HCT116 (cell line): ENCODE results near the gene VSTM2B. TPM values are rescaled to one million over a fixed set of nuclear protein-coding genes. Genes with fewer than 3 reads are reported as not detected.

Source experiments
- ATAC-seq: fragments of 200-7000 bp; cut with Tn5 transposase; 2 replicates; pipeline ENCODE4 v1.9.1; 2020; ENCODE audit warnings: mild to moderate bottlenecking, moderate library complexity
- BruUV-seq: library from RNA; stranded (reverse); fragments of 400-500 nt; replicated peaks from 2 replicates; lab custom pipeline; 2021; lab: Mats Ljungman, UMichigan
- CTCF ChIA-PET: fragments of 300-600 bp; sonication (Branson Sonifier 250); formaldehyde crosslinking; loops from one replicate; lab custom pipeline; 2021; ENCODE audit warnings: antibody characterized with exemption; lab: Charles Lee
- POLR2A ChIA-PET: fragments of 300-600, 350-600 bp; sonication (Branson Sonifier 250); formaldehyde crosslinking; loops from one replicate; lab custom pipeline; 2021; ENCODE audit warnings: antibody characterized with exemption; lab: Charles Lee
- RAD21 ChIA-PET, 2 experiments: fragments of 300-600 bp; sonication (Branson Sonifier 250); formaldehyde crosslinking; loops; one replicate each; lab custom pipeline; 2023; ENCODE audit warnings: low total read pairs in 2 of 2; ENCODE audit not compliant: uncharacterized antibody in 2 of 2, unreplicated experiment in 2 of 2, low non-redundant PET in 1 of 2; lab: Charles Lee
- DNase-seq: peaks from one replicate; pipeline ENCODE4 v3.0.0-alpha.2; 2010; ENCODE audit warnings: low read depth, low spot score
- H2AFZ ChIP-seq: fragments of 200-600 bp; shearing (Covaris generic), sonication (generic); 2 replicates; pipeline ENCODE4 v1.6.1; 2017; ENCODE audit warnings: low read depth, mixed run types, mixed read lengths, antibody characterized with exemption, low read length; ENCODE audit not compliant: poor library complexity, severe bottlenecking
- H3K27ac ChIP-seq: 2 replicates; pipeline ENCODE4 v1.5.1; 2012; ENCODE audit warnings: low read depth, low read length
- H3K27me3 ChIP-seq: fragments of 200-600 bp; sonication (generic); 2 replicates; pipeline ENCODE4 v1.6.1; 2016; ENCODE audit warnings: mixed run types, low read length, mixed read lengths; ENCODE audit not compliant: insufficient read depth
- H3K36me3 ChIP-seq, 2 experiments: fragments of 200-500 bp in 1 of 2; fragments of 200-600 bp in 1 of 2; sonication (Bioruptor generic) in 1 of 2; sonication (generic) in 1 of 2; 2 replicates each; pipeline versions ENCODE4 v1.5.1 to v1.6.1; 2014 to 2016; ENCODE audit warnings: low read length in 2 of 2, inconsistent platforms in 1 of 2, mixed read lengths in 1 of 2, mixed run types in 1 of 2; ENCODE audit not compliant: insufficient read depth in 2 of 2, control insufficient read depth in 1 of 2
- H3K4me1 ChIP-seq, 2 experiments: fragments of 200-600 bp in 1 of 2; sonication (generic) in 1 of 2; 2 replicates each; pipeline versions ENCODE4 v1.5.1 to v1.6.1; 2012 to 2017; ENCODE audit warnings: low read length in 2 of 2, inconsistent platforms in 1 of 2, mild to moderate bottlenecking in 1 of 2, mixed read lengths in 1 of 2, mixed run types in 1 of 2, moderate library complexity in 1 of 2; ENCODE audit not compliant: insufficient read depth in 2 of 2, control insufficient read depth in 1 of 2
- H3K4me2 ChIP-seq: fragments of 200-600 bp; sonication (generic); 2 replicates; pipeline ENCODE4 v1.6.1; 2017; ENCODE audit warnings: mixed run types, low read length, mixed read lengths
- H3K4me3 ChIP-seq, 2 experiments: fragments of 200-600 bp in 1 of 2; sonication (generic) in 1 of 2; replicated peaks in 1 of 2; 2 replicates each; pipeline ENCODE4 v1.5.1; 2011 to 2016; ENCODE audit warnings: low read length in 2 of 2, control low read depth in 1 of 2, low read depth in 1 of 2, mild to moderate bottlenecking in 1 of 2, mixed read lengths in 1 of 2, mixed run types in 1 of 2
- H3K79me2 ChIP-seq: fragments of 200-600 bp; sonication (generic); 2 replicates; pipeline ENCODE4 v1.6.1; 2017; ENCODE audit warnings: mild to moderate bottlenecking, mixed run types, low read length, moderate library complexity, mixed read lengths; ENCODE audit not compliant: insufficient read depth
- H3K9ac ChIP-seq: fragments of 200-600 bp; sonication (generic); 2 replicates; pipeline ENCODE4 v1.6.1; 2016; ENCODE audit warnings: low read length, mixed read lengths
- H3K9me2 ChIP-seq: fragments of 200-600 bp; sonication (generic), shearing (Covaris generic); 2 replicates; pipeline ENCODE4 v1.6.1; 2017; ENCODE audit warnings: mixed run types, mild to moderate bottlenecking, moderate library complexity; ENCODE audit not compliant: insufficient read depth
- H3K9me3 ChIP-seq, 2 experiments: fragments of 200-500 bp in 1 of 2; fragments of 200-600 bp in 1 of 2; sonication (Bioruptor generic) in 1 of 2; sonication (generic) in 1 of 2; 2 replicates each; pipeline ENCODE4 v1.6.1; 2014 to 2017; ENCODE audit warnings: low read length in 2 of 2, mixed read lengths in 2 of 2, inconsistent platforms in 1 of 2, low read depth in 1 of 2, mild to moderate bottlenecking in 1 of 2, mixed run types in 1 of 2, moderate library complexity in 1 of 2; ENCODE audit not compliant: control insufficient read depth in 1 of 2, insufficient read depth in 1 of 2
- H4K20me1 ChIP-seq: fragments of 200-600 bp; sonication (generic), shearing (Covaris generic); 2 replicates; pipeline ENCODE4 v1.6.1; 2017; ENCODE audit warnings: mixed run types, mild to moderate bottlenecking, moderate library complexity; ENCODE audit not compliant: insufficient read depth
- CBX3 ChIP-seq: IDR thresholded peaks from 2 replicates; pipeline ENCODE4 v1.6.1; 2012; ENCODE audit warnings: low read depth
- EGR1 ChIP-seq: IDR thresholded peaks from 2 replicates; pipeline ENCODE4 v1.6.1; 2012; ENCODE audit warnings: low read depth
- EZH2 ChIP-seq: fragments of 200-600 bp; sonication (generic); IDR thresholded peaks from 2 replicates; pipeline ENCODE4 v1.6.1; 2017; ENCODE audit warnings: antibody characterized with exemption, mixed run types
- EZH2phosphoT487 ChIP-seq: fragments of 200-600 bp; IDR thresholded peaks from 2 replicates; pipeline ENCODE4 v1.6.1; 2018; ENCODE audit warnings: antibody characterized with exemption, borderline replicate concordance
- FOSL1 ChIP-seq: IDR thresholded peaks from 2 replicates; pipeline ENCODE4 v1.6.1; 2012; ENCODE audit warnings: low read depth
- JUND ChIP-seq: IDR thresholded peaks from 2 replicates; pipeline ENCODE4 v1.6.1; 2012
- POLR2A ChIP-seq: IDR thresholded peaks from 2 replicates; pipeline ENCODE4 v1.7.0; 2011; ENCODE audit warnings: borderline replicate concordance; ENCODE audit not compliant: insufficient read depth, insufficient read length; ENCODE audit errors: extremely low read depth
- POLR2AphosphoS5 ChIP-seq: IDR thresholded peaks from 2 replicates; pipeline ENCODE4 v1.6.1; 2011; ENCODE audit warnings: mild to moderate bottlenecking, low read depth, low read length, moderate library complexity
- SP1 ChIP-seq: IDR thresholded peaks from 2 replicates; pipeline ENCODE4 v1.6.1; 2012; ENCODE audit warnings: low read depth
- SRF ChIP-seq: IDR thresholded peaks from 2 replicates; pipeline ENCODE4 v1.6.1; 2012; ENCODE audit warnings: low read depth
- TCF7L2 ChIP-seq: IDR thresholded peaks from 2 replicates; pipeline ENCODE4 v1.7.0; 2011; ENCODE audit warnings: borderline replicate concordance, inconsistent platforms; ENCODE audit not compliant: insufficient read depth, insufficient read length; ENCODE audit errors: extremely low read depth
- YY1 ChIP-seq: IDR thresholded peaks from 2 replicates; pipeline ENCODE4 v1.6.1; 2011; ENCODE audit warnings: low read length, low read depth, moderate library complexity, mild to moderate bottlenecking; ENCODE audit not compliant: insufficient replicate concordance; ENCODE audit errors: extremely low read depth
- ZFX ChIP-seq: fragments of 450-650 bp; IDR thresholded peaks from 2 replicates; pipeline ENCODE4 v1.6.1; 2017
- ZNF274 ChIP-seq: fragments of 200-500 bp; sonication (Bioruptor generic); IDR thresholded peaks from 2 replicates; pipeline ENCODE4 v1.6.1; 2014; ENCODE audit warnings: mild to moderate bottlenecking, low read depth, low read length, inconsistent platforms
- intact Hi-C: fragments of 100-400 bp; cut with micrococcal nuclease; formaldehyde crosslinking; loops from 2 replicates; pipeline ENCODE4 v1.10.0; 2022
- total RNA-seq: library from RNA; stranded (reverse); gene quantifications from one replicate; pipeline ENCODE4 v1.2.1, GENCODE V29; 2021; ENCODE audit not compliant: unreplicated experiment
- TF ChIP-seq, protein P1 (sequence below): IDR thresholded peaks from 2 replicates; pipeline ENCODE4 v1.6.1; 2011; ENCODE audit warnings: mild to moderate bottlenecking, low read length, moderate library complexity; ENCODE audit not compliant: insufficient replicate concordance; ENCODE audit errors: extremely low read depth
- TF ChIP-seq, protein P2 (sequence below): IDR thresholded peaks from 2 replicates; pipeline ENCODE4 v1.6.1; 2012
- TF ChIP-seq, protein P3 (sequence below), 3 experiments: fragments of 200-600 bp in 1 of 3; sonication (generic) in 1 of 3; IDR thresholded peaks in 2 of 3; conservative IDR thresholded peaks in 1 of 3; 2 replicates each; pipeline ENCODE4 v1.5.1; 2012 to 2017; ENCODE audit warnings: low read depth in 2 of 3, low read length in 2 of 3, antibody characterized with exemption in 1 of 3, borderline replicate concordance in 1 of 3, control low read depth in 1 of 3, mild to moderate bottlenecking in 1 of 3, mixed read lengths in 1 of 3, mixed run types in 1 of 3, moderate library complexity in 1 of 3; ENCODE audit not compliant: insufficient read depth in 1 of 3
- TF ChIP-seq, protein P4 (sequence below): IDR thresholded peaks from 2 replicates; pipeline ENCODE4 v1.6.1; 2012; ENCODE audit warnings: low read depth

VSTM2B gene
- total RNA-seq, 1 experiment from 2014 or later: not detected

DNA sequence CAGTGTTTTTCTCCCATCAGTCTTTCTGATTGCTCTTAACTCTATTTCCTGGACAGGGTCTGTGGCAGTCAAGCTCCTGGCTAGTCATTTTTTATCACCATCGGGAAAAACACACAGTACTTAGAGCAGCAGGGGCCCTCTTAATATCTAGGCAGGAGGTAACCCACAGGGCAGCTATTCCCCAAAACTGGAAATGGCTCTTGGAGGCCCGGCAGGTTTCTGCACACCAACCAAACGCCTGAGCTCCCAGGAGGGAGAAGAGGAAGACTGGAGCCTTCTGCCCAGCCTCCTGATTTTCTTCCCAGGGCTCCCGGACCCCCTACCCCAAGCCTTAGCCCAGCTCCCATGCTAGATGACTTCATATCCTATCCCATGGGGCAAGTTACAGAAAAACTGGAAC, 49.3 kb upstream of the VSTM2B start:
- Histone ChIP-seq H3K9ac (no peak overlapping the region), H3K4me2 (no peak overlapping the region), H2AFZ (no peak overlapping the region), H3K36me3 (no peaks in the 10 kb centered on the region), H3K4me1 (no peaks in the 10 kb centered on the region), H3K9me2 (no peaks in the 10 kb centered on the region), H3K4me3 (no peak overlapping the region), H3K79me2 (no peaks in the 10 kb centered on the region), H3K27me3 (no peaks in the 10 kb centered on the region), H3K9me3 (no peaks in the 10 kb centered on the region; a peak in 1 of 4 replicates), H3K27ac (no peak overlapping the region), H4K20me1 (no peaks in the 10 kb centered on the region)
- TF ChIP-seq SRF (no peak), YY1 (no peak), SP1 (no peak), TCF7L2 (no peak), POLR2AphosphoS5 (no peak), EZH2 (no peak), EGR1 (no peak), CBX3 (no peak), ZFX (no peak), EZH2phosphoT487 (no peak), ZNF274 (no peak), FOSL1 (no peak), POLR2A (no peak), JUND (no peak)
- TF ChIP-seq, protein P1, sequence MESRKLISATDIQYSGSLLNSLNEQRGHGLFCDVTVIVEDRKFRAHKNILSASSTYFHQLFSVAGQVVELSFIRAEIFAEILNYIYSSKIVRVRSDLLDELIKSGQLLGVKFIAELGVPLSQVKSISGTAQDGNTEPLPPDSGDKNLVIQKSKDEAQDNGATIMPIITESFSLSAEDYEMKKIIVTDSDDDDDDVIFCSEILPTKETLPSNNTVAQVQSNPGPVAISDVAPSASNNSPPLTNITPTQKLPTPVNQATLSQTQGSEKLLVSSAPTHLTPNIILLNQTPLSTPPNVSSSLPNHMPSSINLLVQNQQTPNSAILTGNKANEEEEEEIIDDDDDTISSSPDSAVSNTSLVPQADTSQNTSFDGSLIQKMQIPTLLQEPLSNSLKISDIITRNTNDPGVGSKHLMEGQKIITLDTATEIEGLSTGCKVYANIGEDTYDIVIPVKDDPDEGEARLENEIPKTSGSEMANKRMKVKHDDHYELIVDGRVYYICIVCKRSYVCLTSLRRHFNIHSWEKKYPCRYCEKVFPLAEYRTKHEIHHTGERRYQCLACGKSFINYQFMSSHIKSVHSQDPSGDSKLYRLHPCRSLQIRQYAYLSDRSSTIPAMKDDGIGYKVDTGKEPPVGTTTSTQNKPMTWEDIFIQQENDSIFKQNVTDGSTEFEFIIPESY: no peak
- TF ChIP-seq, protein P2, sequence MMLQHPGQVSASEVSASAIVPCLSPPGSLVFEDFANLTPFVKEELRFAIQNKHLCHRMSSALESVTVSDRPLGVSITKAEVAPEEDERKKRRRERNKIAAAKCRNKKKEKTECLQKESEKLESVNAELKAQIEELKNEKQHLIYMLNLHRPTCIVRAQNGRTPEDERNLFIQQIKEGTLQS: no peak
- TF ChIP-seq, protein P3, sequence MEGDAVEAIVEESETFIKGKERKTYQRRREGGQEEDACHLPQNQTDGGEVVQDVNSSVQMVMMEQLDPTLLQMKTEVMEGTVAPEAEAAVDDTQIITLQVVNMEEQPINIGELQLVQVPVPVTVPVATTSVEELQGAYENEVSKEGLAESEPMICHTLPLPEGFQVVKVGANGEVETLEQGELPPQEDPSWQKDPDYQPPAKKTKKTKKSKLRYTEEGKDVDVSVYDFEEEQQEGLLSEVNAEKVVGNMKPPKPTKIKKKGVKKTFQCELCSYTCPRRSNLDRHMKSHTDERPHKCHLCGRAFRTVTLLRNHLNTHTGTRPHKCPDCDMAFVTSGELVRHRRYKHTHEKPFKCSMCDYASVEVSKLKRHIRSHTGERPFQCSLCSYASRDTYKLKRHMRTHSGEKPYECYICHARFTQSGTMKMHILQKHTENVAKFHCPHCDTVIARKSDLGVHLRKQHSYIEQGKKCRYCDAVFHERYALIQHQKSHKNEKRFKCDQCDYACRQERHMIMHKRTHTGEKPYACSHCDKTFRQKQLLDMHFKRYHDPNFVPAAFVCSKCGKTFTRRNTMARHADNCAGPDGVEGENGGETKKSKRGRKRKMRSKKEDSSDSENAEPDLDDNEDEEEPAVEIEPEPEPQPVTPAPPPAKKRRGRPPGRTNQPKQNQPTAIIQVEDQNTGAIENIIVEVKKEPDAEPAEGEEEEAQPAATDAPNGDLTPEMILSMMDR (IDR thresholded peaks at IDR 0.05 in 2 of 3, conservative IDR thresholded peaks at IDR 0.05 in 1 of 3; ENCODE audit: borderline replicate concordance in 1 of 3, insufficient read depth in 1 of 3, low read depth in 2 of 3, low read length in 2 of 3): no peak
- TF ChIP-seq, protein P4, sequence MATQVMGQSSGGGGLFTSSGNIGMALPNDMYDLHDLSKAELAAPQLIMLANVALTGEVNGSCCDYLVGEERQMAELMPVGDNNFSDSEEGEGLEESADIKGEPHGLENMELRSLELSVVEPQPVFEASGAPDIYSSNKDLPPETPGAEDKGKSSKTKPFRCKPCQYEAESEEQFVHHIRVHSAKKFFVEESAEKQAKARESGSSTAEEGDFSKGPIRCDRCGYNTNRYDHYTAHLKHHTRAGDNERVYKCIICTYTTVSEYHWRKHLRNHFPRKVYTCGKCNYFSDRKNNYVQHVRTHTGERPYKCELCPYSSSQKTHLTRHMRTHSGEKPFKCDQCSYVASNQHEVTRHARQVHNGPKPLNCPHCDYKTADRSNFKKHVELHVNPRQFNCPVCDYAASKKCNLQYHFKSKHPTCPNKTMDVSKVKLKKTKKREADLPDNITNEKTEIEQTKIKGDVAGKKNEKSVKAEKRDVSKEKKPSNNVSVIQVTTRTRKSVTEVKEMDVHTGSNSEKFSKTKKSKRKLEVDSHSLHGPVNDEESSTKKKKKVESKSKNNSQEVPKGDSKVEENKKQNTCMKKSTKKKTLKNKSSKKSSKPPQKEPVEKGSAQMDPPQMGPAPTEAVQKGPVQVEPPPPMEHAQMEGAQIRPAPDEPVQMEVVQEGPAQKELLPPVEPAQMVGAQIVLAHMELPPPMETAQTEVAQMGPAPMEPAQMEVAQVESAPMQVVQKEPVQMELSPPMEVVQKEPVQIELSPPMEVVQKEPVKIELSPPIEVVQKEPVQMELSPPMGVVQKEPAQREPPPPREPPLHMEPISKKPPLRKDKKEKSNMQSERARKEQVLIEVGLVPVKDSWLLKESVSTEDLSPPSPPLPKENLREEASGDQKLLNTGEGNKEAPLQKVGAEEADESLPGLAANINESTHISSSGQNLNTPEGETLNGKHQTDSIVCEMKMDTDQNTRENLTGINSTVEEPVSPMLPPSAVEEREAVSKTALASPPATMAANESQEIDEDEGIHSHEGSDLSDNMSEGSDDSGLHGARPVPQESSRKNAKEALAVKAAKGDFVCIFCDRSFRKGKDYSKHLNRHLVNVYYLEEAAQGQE: no peak
- POLR2A ChIA-PET: no interaction called here
- RAD21 ChIA-PET: no interaction called here
- ATAC-seq (no peak), DNase-seq (no peak)
- no TSS peak for BruUV-seq
- intact Hi-C loops: no loop called here
- CTCF ChIA-PET: interaction anchor here (1.0 kb wide), 1 partner anchor 8 kb away, joined by 3 read pairs; no protein-coding TSS in a partner anchor
